RKO (cell line): ENCODE results near the gene EPO.

ENCODE experiments used
- DNase-seq: peaks from one replicate; pipeline ENCODE4 v3.0.0-alpha.2; 2016; ENCODE audit warnings: low spot score

EPO gene

GRCh38 chr7:100720279-100720670 is at the start of gene EPO:
Gene EPO (plus strand): TSS chr7:100720468. CDS start chr7:100720981, 513 bp downstream.
- no peak for DNase-seq

- no peak for DNase-seq
Measured at GRCh38 chr7:100671353-100672327, 48.6 kb upstream of the EPO start.

GRCh38 chr7:100673302-100673941 is 46.8 kb upstream of the EPO start, which contains the start of gene GNB2:
Gene GNB2 (plus strand): TSS chr7:100673740. CDS start chr7:100676266, 2,526 bp downstream.
- DNase-seq: peak; percentile 98

- peak; percentile 55 for DNase-seq
Measured at GRCh38 chr7:100673942-100674410, 46.3 kb upstream of the EPO start.

GRCh38 chr7:100674411-100675104 is 45.7 kb upstream of the EPO start:
- peak; percentile 53 for DNase-seq

GRCh38 chr7:100675105-100675451 is 45.2 kb upstream of the EPO start:
- no peak for DNase-seq

- peak; percentile 90 for DNase-seq
Measured at GRCh38 chr7:100675581-100676350, 44.5 kb upstream of the EPO start.

GRCh38 chr7:100676501-100677306 is 43.6 kb upstream of the EPO start:
- no peak for DNase-seq

GRCh38 chr7:100677308-100678267 is 42.7 kb upstream of the EPO start:
- no peak for DNase-seq

- DNase-seq: no peak
Measured at GRCh38 chr7:100678291-100678984, 41.8 kb upstream of the EPO start.

- no peak for DNase-seq
Measured at GRCh38 chr7:100679129-100679926, 40.9 kb upstream of the EPO start.

- peak; percentile 46 for DNase-seq
Measured at GRCh38 chr7:100679927-100680575, 40.2 kb upstream of the EPO start.

- no peak for DNase-seq
Measured at GRCh38 chr7:100680576-100681271, 39.5 kb upstream of the EPO start.

- DNase-seq: no peak
Measured at GRCh38 chr7:100681491-100682227, 38.6 kb upstream of the EPO start.

GRCh38 chr7:100682228-100682741 is 38.0 kb upstream of the EPO start:
- peak; percentile 70 for DNase-seq
